Trophoblast cell (in vitro differentiated cells and primary cell): ENCODE data around the gene DNAJB5.

Experiments used
- DNase-seq, 2 donors: peaks; one replicate each; pipeline ENCODE4 v3.0.0-alpha.2; 2016
- H2AFZ ChIP-seq: 2 replicates; pipeline ENCODE4 v1.6.1; 2013; ENCODE audit warnings: low read length, moderate library complexity, mild to moderate bottlenecking; ENCODE audit not compliant: insufficient read depth, poor library complexity
- H2AK5ac ChIP-seq: 2 replicates; pipeline ENCODE4 v1.6.1; 2013; ENCODE audit warnings: mild to moderate bottlenecking, low read length
- H2BK120ac ChIP-seq: 2 replicates; pipeline ENCODE4 v1.6.1; 2013; ENCODE audit warnings: low read length, mild to moderate bottlenecking, moderate library complexity; ENCODE audit not compliant: insufficient read depth, poor library complexity
- H2BK12ac ChIP-seq: 2 replicates; pipeline ENCODE4 v1.6.1; 2013; ENCODE audit warnings: mild to moderate bottlenecking, low read length, moderate library complexity
- H2BK5ac ChIP-seq: 2 replicates; pipeline ENCODE4 v1.6.1; 2013; ENCODE audit warnings: low read length, low read depth, moderate library complexity, mild to moderate bottlenecking; ENCODE audit not compliant: poor library complexity
- H3K14ac ChIP-seq: 2 replicates; pipeline ENCODE4 v1.6.1; 2013; ENCODE audit warnings: mild to moderate bottlenecking, low read length
- H3K18ac ChIP-seq: 2 replicates; pipeline ENCODE4 v1.6.1; 2013; ENCODE audit warnings: mild to moderate bottlenecking, low read length
- H3K23ac ChIP-seq: 2 replicates; pipeline ENCODE4 v1.6.1; 2013; ENCODE audit warnings: low read length
- H3K27ac ChIP-seq: 2 replicates; pipeline ENCODE4 v1.5.1; 2013; ENCODE audit warnings: low read depth, mild to moderate bottlenecking, inconsistent platforms, low read length, moderate library complexity
- H3K27me3 ChIP-seq: 2 replicates; pipeline ENCODE4 v1.6.1; 2013; ENCODE audit warnings: inconsistent platforms, mild to moderate bottlenecking, low read length, moderate library complexity; ENCODE audit not compliant: insufficient read depth
- H3K36me3 ChIP-seq, 2 experiments: 1 replicate in 1 of 2; 2 replicates in 1 of 2; pipeline ENCODE4 v1.6.1; 2013; ENCODE audit warnings: low read length in 2 of 2, mild to moderate bottlenecking in 2 of 2, moderate library complexity in 1 of 2; ENCODE audit not compliant: insufficient read depth in 2 of 2, control insufficient read depth in 1 of 2
- H3K4ac ChIP-seq: 2 replicates; pipeline ENCODE4 v1.6.1; 2013; ENCODE audit warnings: low read depth, mild to moderate bottlenecking, low read length, moderate library complexity
- H3K4me1 ChIP-seq, 2 experiments: 1 replicate in 1 of 2; 2 replicates in 1 of 2; pipeline ENCODE4 v1.6.1; 2013; ENCODE audit warnings: low read length in 2 of 2, mild to moderate bottlenecking in 2 of 2, moderate library complexity in 1 of 2; ENCODE audit not compliant: insufficient read depth in 2 of 2, control insufficient read depth in 1 of 2
- H3K4me2 ChIP-seq: 2 replicates; pipeline ENCODE4 v1.6.1; 2013; ENCODE audit warnings: inconsistent platforms, mild to moderate bottlenecking, low read length, moderate library complexity
- H3K4me3 ChIP-seq: 2 replicates; pipeline ENCODE4 v1.5.1; 2013; ENCODE audit warnings: mild to moderate bottlenecking, low read depth, low read length, inconsistent platforms
- H3K79me1 ChIP-seq: one replicate; pipeline ENCODE4 v1.6.1; 2013; ENCODE audit warnings: low read length
- H3K79me2 ChIP-seq: 2 replicates; pipeline ENCODE4 v1.6.1; 2013; ENCODE audit warnings: low read length, mild to moderate bottlenecking; ENCODE audit not compliant: control insufficient read depth, insufficient read depth, poor library complexity
- H3K9ac ChIP-seq: 2 replicates; pipeline ENCODE4 v1.6.1; 2013; ENCODE audit warnings: mild to moderate bottlenecking, low read length
- H3K9me3 ChIP-seq: 2 replicates; pipeline ENCODE4 v1.6.1; 2013; ENCODE audit warnings: low read depth, mild to moderate bottlenecking, control low read depth, inconsistent platforms, low read length; ENCODE audit not compliant: insufficient read depth
- H4K12ac ChIP-seq: 2 replicates; pipeline ENCODE4 v1.6.1; 2013; ENCODE audit warnings: low read depth, mild to moderate bottlenecking, low read length, moderate library complexity
- H4K8ac ChIP-seq: 2 replicates; pipeline ENCODE4 v1.6.1; 2013; ENCODE audit warnings: low read depth, mild to moderate bottlenecking, low read length, moderate library complexity
- H4K91ac ChIP-seq: one replicate; pipeline ENCODE4 v1.6.1; 2013; ENCODE audit warnings: low read depth, mild to moderate bottlenecking, low read length, moderate library complexity
- WGBS: extraction: QIAGEN DNeasy Blood & Tissue Kit; methylation state at CpG from one replicate; pipeline ENCODE4 v1.1.7; 2013; ENCODE audit warnings: missing lambda C conversion rate; ENCODE audit not compliant: insufficient read length, insufficient coverage; ENCODE audit errors: extremely low coverage; 5-methylcytosine and 5-hydroxymethylcytosine counted together

DNAJB5 gene

DNA sequence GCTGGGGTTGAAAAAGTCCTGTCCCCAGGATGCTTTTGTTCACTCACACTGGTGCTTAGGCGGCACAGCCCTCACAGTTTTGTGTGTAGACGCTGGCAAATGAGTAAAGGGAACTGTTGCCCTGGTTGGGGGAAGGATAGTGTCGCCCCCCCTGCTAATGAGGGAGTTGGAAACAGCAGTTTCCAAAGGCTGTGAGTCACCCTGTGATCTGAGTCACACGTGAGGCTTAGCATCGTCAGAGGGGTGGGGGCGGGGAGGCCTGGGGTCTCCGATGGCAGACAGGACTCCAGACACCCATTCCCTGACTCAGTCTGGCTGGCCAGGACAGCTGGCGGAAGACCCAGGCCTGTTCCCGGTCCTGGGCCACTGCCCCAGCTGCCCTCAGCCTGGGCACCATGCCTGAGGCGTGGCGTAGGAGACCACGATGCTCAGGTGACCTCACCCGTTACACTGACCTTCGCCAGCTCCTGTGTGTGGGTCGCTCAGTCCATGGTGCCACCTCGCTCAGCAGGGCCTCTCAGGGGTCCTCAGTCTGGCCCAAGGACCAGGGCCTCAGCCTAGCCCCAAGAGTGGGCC lies 2.9 kb downstream of the DNAJB5 start:
- H3K9me3 ChIP-seq = peaks cover 4% of the 10 kb centered on the region

DNA sequence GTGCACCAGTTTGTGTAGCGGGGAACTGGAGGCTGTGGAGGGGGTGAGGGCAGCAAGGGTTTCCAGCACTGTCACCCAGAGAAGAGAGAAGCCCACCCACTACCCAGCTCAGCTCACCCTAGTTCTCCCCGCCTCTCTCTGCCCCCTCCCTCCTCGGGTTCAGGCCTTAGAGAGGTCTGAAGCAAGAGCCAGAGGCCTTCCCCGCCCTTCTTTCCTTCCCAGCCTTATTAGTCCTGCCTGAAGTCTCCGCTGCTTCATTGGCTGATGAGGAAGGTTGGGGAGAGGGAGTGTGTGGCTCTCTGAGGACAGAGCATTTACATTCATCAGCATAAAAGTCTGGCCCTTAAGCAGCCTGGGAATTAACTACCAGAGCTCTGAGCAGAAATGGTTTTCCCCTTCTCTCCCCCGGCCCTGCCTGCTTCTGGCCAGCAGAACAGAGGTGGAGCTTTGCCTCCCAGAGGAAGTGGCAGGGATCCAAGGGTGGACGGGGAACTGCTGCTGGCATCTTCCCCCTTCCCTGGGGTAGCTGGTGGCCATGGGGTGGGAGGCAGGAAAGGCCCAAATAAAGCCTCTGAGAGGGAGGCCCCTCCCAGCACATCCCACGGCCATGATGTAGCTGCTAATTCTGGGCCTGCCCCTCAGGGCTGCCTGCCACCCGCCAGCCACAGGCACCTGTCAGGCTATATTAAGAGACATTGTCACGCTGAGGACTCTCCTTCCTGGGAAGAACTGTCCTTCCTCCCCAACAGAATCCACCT lies 4.1 kb downstream of the DNAJB5 start:
- Histone ChIP-seq H3K4me1 (peaks cover 26 to 46% of the 10 kb centered on the region in 2 experiments), H3K9ac (no peak overlapping the region), H3K27ac (no peak overlapping the region), H3K4me3 (no peak overlapping the region), H3K23ac (no peak overlapping the region), H4K8ac (no peak overlapping the region), H3K14ac (no peak overlapping the region), H3K9me3 (peaks cover 4% of the 10 kb centered on the region), H3K36me3 (peaks cover 23% of the 10 kb centered on the region in 2 experiments), H2BK5ac (no peak overlapping the region), H2BK12ac (peak overlapping the region; percentile 20), H4K91ac (peak overlapping the region; percentile 77), H3K4me2 (no peak overlapping the region), H3K79me1 (peaks cover 11% of the 10 kb centered on the region), H2BK120ac (no peak overlapping the region), H2AFZ (no peak overlapping the region), H3K18ac (no peak overlapping the region), H3K27me3 (no peaks in the 10 kb centered on the region), H4K12ac (no peak overlapping the region), H2AK5ac (peak overlapping the region; percentile 4), H3K4ac (peak overlapping the region; percentile 13), H3K79me2 (peaks cover 3% of the 10 kb centered on the region)
- DNase-seq = no peak
- no CpG with 5 or more reads among the region's 10 CpGs for WGBS

More for the DNA sequence above, 2.9 kb downstream of the DNAJB5 start:
- Histone ChIP-seq H4K91ac (peak overlapping the region; percentile 77), H2BK12ac (peak overlapping the region; percentile 67), H2BK120ac (peak overlapping the region; percentile 39), H4K8ac (peak overlapping the region; percentile 30), H3K4me2 (no peak overlapping the region), H2AK5ac (peak overlapping the region; percentile 93), H3K23ac (no peak overlapping the region), H4K12ac (peak overlapping the region; percentile 31), H3K4ac (peak overlapping the region; percentile 23), H3K27me3 (no peaks in the 10 kb centered on the region), H3K4me1 (peaks cover 26 to 46% of the 10 kb centered on the region in 2 experiments), H3K79me1 (peaks cover 11% of the 10 kb centered on the region), H3K4me3 (no peak overlapping the region), H3K27ac (peak overlapping the region; percentile 29), H3K79me2 (peaks cover 3% of the 10 kb centered on the region), H3K9ac (no peak overlapping the region), H3K36me3 (peaks cover 17 to 22% of the 10 kb centered on the region in 2 experiments), H2BK5ac (peak overlapping the region; percentile 42), H2AFZ (peak overlapping the region; percentile 1), H3K14ac (peak overlapping the region; percentile 7), H3K18ac (peak overlapping the region; percentile 77)
- DNase-seq = peak; percentile 42 to 50
- WGBS = no CpG with 5 or more reads among the region's 16 CpGs

DNA sequence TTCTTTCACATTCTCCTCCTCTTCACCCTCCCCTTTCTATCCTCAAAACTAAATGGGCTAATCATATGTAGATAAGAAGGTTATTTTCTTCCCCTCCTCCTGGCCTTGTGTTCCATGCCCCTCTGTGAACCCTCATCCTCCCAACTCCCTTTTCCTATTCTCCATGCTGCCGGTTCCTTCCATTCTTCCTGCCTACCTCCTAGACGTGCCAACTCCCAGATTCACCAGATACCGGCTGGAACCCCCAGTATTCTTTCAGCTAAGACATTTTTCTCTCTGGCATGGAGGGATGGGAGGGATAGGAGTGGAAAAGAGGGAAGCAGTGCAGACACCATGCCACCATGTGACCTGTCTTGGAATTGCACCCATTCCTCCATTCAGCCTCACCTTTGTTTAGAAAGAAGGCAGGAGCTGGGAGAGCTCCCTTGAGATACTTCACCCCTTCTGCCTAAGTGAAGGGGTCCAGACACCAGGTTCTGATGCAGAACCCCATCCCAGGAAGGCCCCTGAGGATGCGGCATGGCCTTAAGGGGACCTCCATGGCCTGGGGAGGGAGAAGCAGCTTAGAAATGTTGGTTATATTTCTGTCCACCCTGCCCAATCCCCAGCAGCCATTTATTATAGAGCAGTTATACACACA lies 4.8 kb downstream of the DNAJB5 start:
- no peaks in the 10 kb centered on the region for H3K27me3 ChIP-seq
- no peak overlapping the region for H2AFZ ChIP-seq
- H2BK12ac ChIP-seq = no peak overlapping the region
- no peak overlapping the region for H3K9ac ChIP-seq
- H3K79me2 ChIP-seq = peaks cover 3% of the 10 kb centered on the region
- H3K23ac ChIP-seq = no peak overlapping the region
- H3K79me1 ChIP-seq = peaks cover 11% of the 10 kb centered on the region
- no peak overlapping the region for H3K4ac ChIP-seq
- no CpG with 5 or more reads among the region's 4 CpGs for WGBS
- no peak overlapping the region for H3K14ac ChIP-seq
- no peak overlapping the region for H3K18ac ChIP-seq
- no peak overlapping the region for H2BK5ac ChIP-seq
- H3K36me3 ChIP-seq = peaks cover 23% of the 10 kb centered on the region in 2 experiments
- no peak overlapping the region for H4K12ac ChIP-seq
- peak; percentile 42 to 59 for DNase-seq
- no peak overlapping the region for H2AK5ac ChIP-seq
- no peak overlapping the region for H3K27ac ChIP-seq
- no peak overlapping the region for H4K8ac ChIP-seq
- H4K91ac ChIP-seq = no peak overlapping the region
- H3K4me2 ChIP-seq = no peak overlapping the region
- H3K9me3 ChIP-seq = peaks cover 4% of the 10 kb centered on the region
- H3K4me3 ChIP-seq = no peak overlapping the region
- no peak overlapping the region for H2BK120ac ChIP-seq
- H3K4me1 ChIP-seq = peaks cover 26 to 42% of the 10 kb centered on the region in 2 experiments

DNA sequence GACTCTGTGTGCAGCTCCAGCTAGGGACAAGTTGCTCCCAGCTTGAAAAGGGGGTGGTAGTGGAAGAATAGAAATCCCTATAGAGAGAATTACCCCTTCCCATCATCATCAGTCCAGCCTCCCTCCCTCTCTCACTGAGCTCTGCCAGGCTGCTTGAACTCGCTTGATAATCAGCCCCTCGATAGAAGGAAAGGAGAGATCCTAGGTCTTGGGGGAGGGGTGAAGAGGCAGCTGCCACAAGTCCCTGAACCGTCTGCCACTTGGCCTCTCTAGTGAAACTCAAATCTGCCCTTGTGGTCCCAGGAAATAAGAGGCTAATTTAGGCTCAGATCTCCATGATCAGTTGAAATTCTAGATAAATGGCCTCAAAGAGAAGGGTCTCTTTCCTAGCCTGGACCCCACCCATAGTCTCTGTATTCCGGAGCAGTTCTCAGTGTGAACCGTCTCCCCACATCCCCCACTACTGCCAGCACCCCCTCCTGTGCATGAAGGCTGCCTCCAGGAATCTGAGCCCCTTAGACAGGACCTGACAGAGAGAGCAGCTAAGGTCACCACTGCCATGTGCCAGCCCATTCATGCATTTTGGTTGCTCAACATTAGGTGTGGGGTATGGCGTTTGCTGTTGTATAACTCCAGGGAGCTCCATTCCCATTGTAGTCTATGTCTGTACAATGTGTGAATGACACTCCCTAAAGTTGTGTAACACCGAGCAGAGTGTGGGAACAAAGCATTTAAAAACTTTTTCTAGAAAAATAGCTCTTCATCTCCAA lies 5.5 kb downstream of the DNAJB5 start:
- Histone ChIP-seq H3K23ac (no peak overlapping the region), H2BK5ac (no peak overlapping the region), H3K9ac (no peak overlapping the region), H4K91ac (no peak overlapping the region), H3K36me3 (peaks cover 23% of the 10 kb centered on the region in 2 experiments), H4K8ac (no peak overlapping the region), H3K27me3 (no peaks in the 10 kb centered on the region), H3K27ac (no peak overlapping the region), H3K79me1 (peaks cover 8% of the 10 kb centered on the region), H4K12ac (no peak overlapping the region), H3K4me1 (peaks cover 26 to 41% of the 10 kb centered on the region in 2 experiments), H3K79me2 (peaks cover 3% of the 10 kb centered on the region), H2BK120ac (no peak overlapping the region), H3K4me3 (no peak overlapping the region), H2AK5ac (no peak overlapping the region), H3K4ac (no peak overlapping the region), H3K9me3 (peaks cover 4% of the 10 kb centered on the region), H3K4me2 (no peak overlapping the region), H3K14ac (no peak overlapping the region), H3K18ac (no peak overlapping the region), H2BK12ac (no peak overlapping the region), H2AFZ (no peak overlapping the region)
- DNase-seq = peak in 1 of 2 donors; percentile 63
- WGBS = no CpG with 5 or more reads among the region's 7 CpGs
